Measurements from ENCODE around the gene RALGDS.

GRCh38 chr9:133051281-133051900 is 69.6 kb downstream of the RALGDS start:
- TF ChIP-seq FOXA1 (IDR thresholded peaks at IDR 0.05): no peak
- TF ChIP-seq ELF4 (IDR thresholded peaks at IDR 0.05): no peak
- TF ChIP-seq SUZ12 (IDR thresholded peaks at IDR 0.05): no peak

Data from HEK293T (cell line).